ENCODE measurements around the gene CBR4.

Gene CBR4

DNA sequence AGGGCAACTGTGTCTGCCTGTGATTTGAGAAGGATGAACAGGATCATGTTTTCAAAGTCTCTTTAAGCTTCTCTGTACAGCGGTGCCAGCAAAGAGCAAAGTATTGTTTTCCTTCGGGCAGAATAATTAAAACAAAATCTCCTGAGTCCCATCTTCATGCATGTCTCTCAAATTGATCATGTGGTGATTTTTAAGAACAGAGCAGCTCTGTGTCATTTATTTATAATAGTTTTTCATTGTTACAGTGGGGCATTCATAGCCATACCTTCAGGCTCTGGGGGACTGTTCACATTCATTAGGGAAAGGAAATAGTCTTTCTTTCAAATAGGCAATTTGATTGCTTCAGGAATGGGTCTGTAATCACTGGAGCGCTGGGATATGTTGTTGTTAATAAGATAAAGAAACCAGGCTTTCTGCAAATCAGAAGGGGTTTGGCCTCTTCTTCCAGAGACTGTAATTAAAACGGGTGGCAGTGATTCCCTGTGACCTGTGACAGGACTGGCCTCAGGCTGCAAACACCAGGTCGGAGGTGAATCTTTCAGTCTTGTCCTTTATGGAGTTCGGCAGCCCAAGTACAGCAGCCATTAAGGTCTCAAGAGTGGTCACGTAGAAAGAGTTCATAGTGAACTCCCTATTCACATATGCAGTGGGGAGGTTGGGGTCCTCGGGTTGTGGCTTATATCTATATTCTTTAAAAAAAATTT, 29.3 kb upstream of the CBR4 start:
- TF ChIP-seq, protein P1, sequence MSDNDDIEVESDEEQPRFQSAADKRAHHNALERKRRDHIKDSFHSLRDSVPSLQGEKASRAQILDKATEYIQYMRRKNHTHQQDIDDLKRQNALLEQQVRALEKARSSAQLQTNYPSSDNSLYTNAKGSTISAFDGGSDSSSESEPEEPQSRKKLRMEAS (IDR thresholded peaks at IDR 0.05): no peak
- TF ChIP-seq TEAD4 (IDR thresholded peaks at IDR 0.05): no peak
- no peak for TF ChIP-seq TAF1 (IDR thresholded peaks at IDR 0.05; ENCODE audit: low read depth)
- TF ChIP-seq CREB1 (IDR thresholded peaks at IDR 0.05; ENCODE audit: low read depth): no peak

DNA sequence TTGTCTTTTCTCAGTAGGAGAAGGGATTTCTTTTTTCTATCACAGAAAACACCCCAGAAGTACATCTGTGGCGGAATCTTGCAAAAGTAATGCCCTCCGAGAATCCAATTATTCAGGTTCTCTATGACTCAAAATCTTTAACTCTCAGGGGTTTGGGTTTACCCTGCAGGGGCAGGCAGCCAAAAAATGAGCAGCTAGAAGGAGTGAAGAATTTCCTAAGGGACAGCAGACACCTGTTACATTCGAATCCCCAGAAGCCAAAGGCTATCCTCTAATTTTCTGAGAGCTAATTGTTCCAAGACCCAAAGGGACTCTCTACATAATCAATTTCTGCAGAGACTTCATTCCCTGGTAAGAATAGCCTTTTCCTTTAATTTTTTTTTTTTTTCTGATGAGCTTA, 27.5 kb upstream of the CBR4 start:
- TF ChIP-seq, protein P2, sequence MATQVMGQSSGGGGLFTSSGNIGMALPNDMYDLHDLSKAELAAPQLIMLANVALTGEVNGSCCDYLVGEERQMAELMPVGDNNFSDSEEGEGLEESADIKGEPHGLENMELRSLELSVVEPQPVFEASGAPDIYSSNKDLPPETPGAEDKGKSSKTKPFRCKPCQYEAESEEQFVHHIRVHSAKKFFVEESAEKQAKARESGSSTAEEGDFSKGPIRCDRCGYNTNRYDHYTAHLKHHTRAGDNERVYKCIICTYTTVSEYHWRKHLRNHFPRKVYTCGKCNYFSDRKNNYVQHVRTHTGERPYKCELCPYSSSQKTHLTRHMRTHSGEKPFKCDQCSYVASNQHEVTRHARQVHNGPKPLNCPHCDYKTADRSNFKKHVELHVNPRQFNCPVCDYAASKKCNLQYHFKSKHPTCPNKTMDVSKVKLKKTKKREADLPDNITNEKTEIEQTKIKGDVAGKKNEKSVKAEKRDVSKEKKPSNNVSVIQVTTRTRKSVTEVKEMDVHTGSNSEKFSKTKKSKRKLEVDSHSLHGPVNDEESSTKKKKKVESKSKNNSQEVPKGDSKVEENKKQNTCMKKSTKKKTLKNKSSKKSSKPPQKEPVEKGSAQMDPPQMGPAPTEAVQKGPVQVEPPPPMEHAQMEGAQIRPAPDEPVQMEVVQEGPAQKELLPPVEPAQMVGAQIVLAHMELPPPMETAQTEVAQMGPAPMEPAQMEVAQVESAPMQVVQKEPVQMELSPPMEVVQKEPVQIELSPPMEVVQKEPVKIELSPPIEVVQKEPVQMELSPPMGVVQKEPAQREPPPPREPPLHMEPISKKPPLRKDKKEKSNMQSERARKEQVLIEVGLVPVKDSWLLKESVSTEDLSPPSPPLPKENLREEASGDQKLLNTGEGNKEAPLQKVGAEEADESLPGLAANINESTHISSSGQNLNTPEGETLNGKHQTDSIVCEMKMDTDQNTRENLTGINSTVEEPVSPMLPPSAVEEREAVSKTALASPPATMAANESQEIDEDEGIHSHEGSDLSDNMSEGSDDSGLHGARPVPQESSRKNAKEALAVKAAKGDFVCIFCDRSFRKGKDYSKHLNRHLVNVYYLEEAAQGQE (IDR thresholded peaks at IDR 0.05; ENCODE audit: low read depth): no peak
- TF ChIP-seq FOXM1 (IDR thresholded peaks at IDR 0.05; ENCODE audit: borderline replicate concordance, low read depth) (no peak), ZBTB7A (IDR thresholded peaks at IDR 0.05; ENCODE audit: low read depth) (no peak), TCF12 (IDR thresholded peaks at IDR 0.05; ENCODE audit: low read depth) (no peak), YY1 (IDR thresholded peaks at IDR 0.05; ENCODE audit: low read depth) (no peak), RAD21 (IDR thresholded peaks at IDR 0.05; ENCODE audit: low read depth) (no peak), NFIC (IDR thresholded peaks at IDR 0.05) (no peak), CREB1 (IDR thresholded peaks at IDR 0.05; ENCODE audit: low read depth) (no peak), TAF1 (IDR thresholded peaks at IDR 0.05; ENCODE audit: low read depth) (no peak), CEBPB (IDR thresholded peaks at IDR 0.05) (no peak), EGR1 (IDR thresholded peaks at IDR 0.05) (no peak), EP300 (IDR thresholded peaks at IDR 0.05; ENCODE audit: borderline replicate concordance) (no peak), TEAD4 (IDR thresholded peaks at IDR 0.05) (no peak)
- TF ChIP-seq, protein P1 (IDR thresholded peaks at IDR 0.05): no peak
- TF ChIP-seq, protein P3, sequence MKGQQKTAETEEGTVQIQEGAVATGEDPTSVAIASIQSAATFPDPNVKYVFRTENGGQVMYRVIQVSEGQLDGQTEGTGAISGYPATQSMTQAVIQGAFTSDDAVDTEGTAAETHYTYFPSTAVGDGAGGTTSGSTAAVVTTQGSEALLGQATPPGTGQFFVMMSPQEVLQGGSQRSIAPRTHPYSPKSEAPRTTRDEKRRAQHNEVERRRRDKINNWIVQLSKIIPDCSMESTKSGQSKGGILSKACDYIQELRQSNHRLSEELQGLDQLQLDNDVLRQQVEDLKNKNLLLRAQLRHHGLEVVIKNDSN (IDR thresholded peaks at IDR 0.05): no peak

DNA sequence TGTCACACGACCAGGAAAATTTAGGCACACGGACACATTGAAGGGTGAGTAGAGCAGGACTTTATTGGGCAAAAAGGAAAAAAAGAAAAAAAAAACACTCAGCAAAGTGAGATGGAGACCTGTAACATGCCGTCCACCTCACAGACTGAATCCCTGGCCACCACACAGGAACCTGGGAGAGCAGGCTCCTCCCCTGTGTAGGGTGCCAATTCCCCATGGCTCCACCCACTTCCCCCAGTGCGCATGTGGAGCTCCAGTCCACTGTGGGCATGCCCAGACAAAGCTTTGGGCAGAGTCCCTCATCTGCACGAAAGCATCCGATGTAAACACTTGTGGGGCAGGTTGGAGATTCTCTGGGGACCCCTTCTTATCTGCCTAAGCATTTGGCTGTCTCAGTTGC, 23.6 kb upstream of the CBR4 start:
- TF ChIP-seq EP300 (IDR thresholded peaks at IDR 0.05; ENCODE audit: borderline replicate concordance) (no peak), CREB1 (IDR thresholded peaks at IDR 0.05; ENCODE audit: low read depth) (no peak), CEBPB (IDR thresholded peaks at IDR 0.05) (no peak), TEAD4 (IDR thresholded peaks at IDR 0.05) (no peak), ZBTB7A (IDR thresholded peaks at IDR 0.05; ENCODE audit: low read depth) (no peak), NFIC (IDR thresholded peaks at IDR 0.05) (no peak), TCF12 (IDR thresholded peaks at IDR 0.05; ENCODE audit: low read depth) (no peak), FOXM1 (IDR thresholded peaks at IDR 0.05; ENCODE audit: borderline replicate concordance, low read depth) (no peak)
- TF ChIP-seq, protein P1 (IDR thresholded peaks at IDR 0.05): no peak

DNA sequence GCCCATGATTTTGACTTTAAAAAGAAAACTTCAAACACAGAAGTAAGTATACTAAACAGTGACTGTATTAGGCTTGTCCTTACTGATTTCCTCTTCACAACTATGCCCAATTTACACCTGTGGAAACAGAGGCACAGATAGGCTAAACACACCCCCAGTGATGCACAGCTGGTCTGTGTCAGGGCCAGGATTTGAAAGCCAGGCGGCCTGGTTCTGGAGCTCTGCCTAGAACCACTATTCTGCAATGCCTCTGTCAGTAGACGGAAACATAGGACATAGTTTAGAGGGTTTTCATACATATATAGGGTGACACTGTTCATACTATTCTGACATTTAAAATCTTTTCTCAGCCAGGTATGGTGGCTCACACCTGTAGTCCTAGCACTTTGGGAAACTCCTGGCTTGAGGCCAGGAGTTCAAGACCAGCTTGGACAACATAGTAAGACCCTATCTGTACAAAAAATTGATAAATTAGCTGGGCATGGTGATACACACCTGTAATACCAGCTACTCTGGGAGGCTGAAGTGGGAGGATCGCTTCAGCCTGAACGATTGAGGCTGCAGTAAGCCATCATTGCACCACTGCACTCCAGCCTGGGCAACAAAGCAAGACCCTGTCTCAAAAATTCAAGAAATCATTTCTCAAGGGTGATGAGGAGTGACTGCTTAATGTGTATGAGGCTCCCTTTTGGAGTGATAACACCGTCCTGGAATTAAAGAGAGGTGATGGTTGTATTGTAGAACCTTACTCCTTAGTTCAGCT, 23.0 kb upstream of the CBR4 start:
- TF ChIP-seq, protein P2 (IDR thresholded peaks at IDR 0.05; ENCODE audit: low read depth): no peak
- no peak for TF ChIP-seq EP300 (IDR thresholded peaks at IDR 0.05; ENCODE audit: borderline replicate concordance)
- TF ChIP-seq, protein P3 (IDR thresholded peaks at IDR 0.05): no peak

DNA sequence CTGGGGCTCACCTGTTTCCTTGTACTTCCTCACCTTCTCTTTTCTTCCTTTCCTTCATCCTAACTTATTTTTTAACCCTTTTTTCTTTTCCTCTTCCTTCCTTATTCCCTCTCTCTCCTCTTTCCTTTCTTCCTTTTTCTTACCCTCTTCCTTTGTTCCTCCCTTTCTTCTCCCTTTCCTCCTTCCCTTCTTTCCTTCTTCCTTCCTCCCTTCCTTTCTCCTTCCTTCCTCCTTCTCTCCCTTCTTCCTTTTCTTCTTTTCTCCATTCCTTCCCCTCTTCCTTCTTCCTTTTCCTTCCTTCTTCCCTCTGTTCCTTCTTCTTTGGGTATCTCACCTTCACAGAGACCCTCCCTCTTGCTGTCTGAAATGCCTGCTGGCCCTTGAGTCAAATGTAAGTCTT, 22.1 kb upstream of the CBR4 start:
- TF ChIP-seq TAF1 (IDR thresholded peaks at IDR 0.05; ENCODE audit: low read depth) (no peak), FOXM1 (IDR thresholded peaks at IDR 0.05; ENCODE audit: borderline replicate concordance, low read depth) (no peak), TCF12 (IDR thresholded peaks at IDR 0.05; ENCODE audit: low read depth) (no peak), CEBPB (IDR thresholded peaks at IDR 0.05) (no peak), NFIC (IDR thresholded peaks at IDR 0.05) (no peak)
- TF ChIP-seq, protein P3 (IDR thresholded peaks at IDR 0.05): no peak

Data from Ishikawa (cell line).